H9 (cell line): ENCODE measurements around the gene S100B. TPM values are rescaled to one million over a fixed set of nuclear protein-coding genes. Genes with fewer than 3 reads are reported as not detected.

Experiments used
- DNase-seq: peaks from one replicate; pipeline ENCODE4 v3.0.0-alpha.2; 2017
- H2AFZ ChIP-seq: one replicate; pipeline ENCODE4 v1.6.1; 2013; ENCODE audit warnings: mild to moderate bottlenecking, low read length, control low read depth, moderate library complexity
- H2AK5ac ChIP-seq: 2 replicates; pipeline ENCODE4 v1.6.1; 2013; ENCODE audit warnings: low read length, control low read depth, mixed read lengths; ENCODE audit not compliant: insufficient read length
- H2BK120ac ChIP-seq: one replicate; pipeline ENCODE4 v1.6.1; 2013; ENCODE audit warnings: low read depth, mild to moderate bottlenecking, low read length, control low read depth, inconsistent platforms; ENCODE audit not compliant: poor library complexity, severe bottlenecking
- H2BK12ac ChIP-seq: 2 replicates; pipeline ENCODE4 v1.6.1; 2013; ENCODE audit warnings: low read length, control low read depth, mixed read lengths, low read depth; ENCODE audit not compliant: insufficient read length
- H2BK15ac ChIP-seq: 2 replicates; pipeline ENCODE4 v1.6.1; 2013; ENCODE audit warnings: low read depth, low read length, control low read depth
- H2BK20ac ChIP-seq: one replicate; pipeline ENCODE4 v1.6.1; 2013; ENCODE audit warnings: low read depth, mild to moderate bottlenecking, low read length, control low read depth, inconsistent platforms; ENCODE audit not compliant: poor library complexity, severe bottlenecking
- H2BK5ac ChIP-seq: 2 replicates; pipeline ENCODE4 v1.6.1; 2013; ENCODE audit warnings: low read length, control low read depth, mixed read lengths; ENCODE audit not compliant: insufficient read length
- H3K14ac ChIP-seq: 2 replicates; pipeline ENCODE4 v1.6.1; 2013; ENCODE audit warnings: low read length, control low read depth; ENCODE audit not compliant: insufficient read depth
- H3K18ac ChIP-seq: 2 replicates; pipeline ENCODE4 v1.6.1; 2013; ENCODE audit warnings: low read depth, mild to moderate bottlenecking, mixed read lengths, low read length, control low read depth; ENCODE audit not compliant: insufficient read length
- H3K23ac ChIP-seq: 2 replicates; pipeline ENCODE4 v1.6.1; 2013; ENCODE audit warnings: low read length, control low read depth, mixed read lengths, low read depth; ENCODE audit not compliant: insufficient read length
- H3K23me2 ChIP-seq: 2 replicates; pipeline ENCODE4 v1.6.1; 2013; ENCODE audit warnings: low read depth, mild to moderate bottlenecking, mixed read lengths, low read length, control low read depth; ENCODE audit not compliant: insufficient read length, poor library complexity, severe bottlenecking
- H3K27ac ChIP-seq: 2 replicates; pipeline ENCODE4 v1.5.1; 2013; ENCODE audit warnings: low read length, control low read depth, mixed read lengths, low read depth; ENCODE audit not compliant: insufficient read length
- H3K27me3 ChIP-seq: 2 replicates; pipeline ENCODE4 v1.6.1; 2013; ENCODE audit warnings: low read length, control low read depth, inconsistent platforms; ENCODE audit not compliant: insufficient read depth
- H3K4ac ChIP-seq: 2 replicates; pipeline ENCODE4 v1.6.1; 2013; ENCODE audit warnings: low read depth, mild to moderate bottlenecking, control low read depth, inconsistent platforms, low read length, moderate library complexity
- H3K4me1 ChIP-seq: 2 replicates; pipeline ENCODE4 v1.6.1; 2013; ENCODE audit warnings: low read length, control low read depth, inconsistent platforms; ENCODE audit not compliant: insufficient read depth
- H3K4me2 ChIP-seq: 2 replicates; pipeline ENCODE4 v1.6.1; 2013; ENCODE audit warnings: low read length, control low read depth, mixed read lengths; ENCODE audit not compliant: insufficient read length, insufficient read depth
- H3K56ac ChIP-seq: 2 replicates; pipeline ENCODE4 v1.6.1; 2013; ENCODE audit warnings: low read depth, mild to moderate bottlenecking, mixed read lengths, low read length, control low read depth; ENCODE audit not compliant: insufficient read length
- H3K79me1 ChIP-seq: 2 replicates; pipeline ENCODE4 v1.6.1; 2013; ENCODE audit warnings: low read depth, mild to moderate bottlenecking, moderate library complexity, low read length, control low read depth, inconsistent platforms; ENCODE audit not compliant: insufficient read depth, poor library complexity, severe bottlenecking
- H3K79me2 ChIP-seq: 2 replicates; pipeline ENCODE4 v1.6.1; 2013; ENCODE audit warnings: low read length, control low read depth, inconsistent platforms; ENCODE audit not compliant: insufficient read depth
- H3K9ac ChIP-seq: 2 replicates; pipeline ENCODE4 v1.6.1; 2013; ENCODE audit warnings: low read length, control low read depth, mixed read lengths; ENCODE audit not compliant: insufficient read length; ENCODE audit errors: extremely low read depth
- H3K9me3 ChIP-seq: one replicate; pipeline ENCODE4 v1.6.1; 2013; ENCODE audit warnings: low read depth, low read length, inconsistent platforms; ENCODE audit not compliant: control insufficient read depth
- H3T11ph ChIP-seq: one replicate; pipeline ENCODE4 v1.6.1; 2013; ENCODE audit warnings: mild to moderate bottlenecking, low read length, control low read depth, inconsistent platforms
- H4K20me1 ChIP-seq: one replicate; pipeline ENCODE4 v1.6.1; 2013; ENCODE audit not compliant: control insufficient read depth, insufficient read length, insufficient read depth
- H4K5ac ChIP-seq: 2 replicates; pipeline ENCODE4 v1.6.1; 2013; ENCODE audit warnings: low read depth, mild to moderate bottlenecking, mixed read lengths, low read length, control low read depth; ENCODE audit not compliant: insufficient read length
- H4K8ac ChIP-seq: replicated peaks from 2 replicates; pipeline ENCODE4 v1.6.1; 2013; ENCODE audit warnings: low read length, control low read depth, mixed read lengths, low read depth; ENCODE audit not compliant: insufficient read length
- H4K91ac ChIP-seq: 2 replicates; pipeline ENCODE4 v1.6.1; 2013; ENCODE audit warnings: low read depth, mild to moderate bottlenecking, moderate library complexity, mixed read lengths, low read length, control low read depth; ENCODE audit not compliant: insufficient read length
- H3K27ac Mint-ChIP-seq, 3 experiments: 2 replicates in 2 of 3; 3 replicates in 1 of 3; pipeline ENCODE4 v1.8.0; 2020 to 2021; ENCODE audit warnings: mixed read lengths in 3 of 3, mild to moderate bottlenecking in 1 of 3, moderate library complexity in 1 of 3
- H3K27me3 Mint-ChIP-seq: 2 replicates; pipeline ENCODE4 v1.8.0; 2021; ENCODE audit warnings: low read depth, mild to moderate bottlenecking, moderate library complexity, mixed read lengths
- H3K36me3 Mint-ChIP-seq, 3 experiments: 2 replicates in 2 of 3; 3 replicates in 1 of 3; pipeline ENCODE4 v1.8.0; 2020 to 2021; ENCODE audit warnings: low read depth in 3 of 3, mixed read lengths in 3 of 3; ENCODE audit not compliant: insufficient read depth in 1 of 3
- H3K4me1 Mint-ChIP-seq, 2 experiments: 2 replicates each; pipeline ENCODE4 v1.8.0; 2020; ENCODE audit warnings: mixed read lengths in 2 of 2
- H3K4me3 Mint-ChIP-seq, 2 experiments: 2 replicates in 1 of 2; 3 replicates in 1 of 2; pipeline ENCODE4 v1.8.0; 2020 to 2021; ENCODE audit warnings: mild to moderate bottlenecking in 2 of 2, mixed read lengths in 2 of 2, moderate library complexity in 1 of 2
- H3K9me3 Mint-ChIP-seq, 2 experiments: 2 replicates in 1 of 2; 3 replicates in 1 of 2; pipeline ENCODE4 v1.8.0; 2020; ENCODE audit warnings: mild to moderate bottlenecking in 2 of 2, mixed read lengths in 2 of 2, moderate library complexity in 1 of 2
- WGBS: extraction: QIAGEN DNeasy Blood & Tissue Kit; methylation state at CpG from one replicate; pipeline ENCODE4 v1.1.7; 2013; ENCODE audit warnings: missing lambda C conversion rate, low lambda C conversion rate, mixed read lengths; ENCODE audit not compliant: insufficient read length; ENCODE audit errors: extremely low coverage; 5-methylcytosine and 5-hydroxymethylcytosine counted together
- total RNA-seq: library from RNA; stranded (reverse); gene quantifications from 2 replicates; pipeline ENCODE4 v1.2.1, GENCODE V29; 2021
- TF ChIP-seq, protein P1 (sequence below): fragments of 200-600 bp; sonication (generic); conservative IDR thresholded peaks from 3 replicates; pipeline ENCODE4 v1.8.0; 2021; ENCODE audit warnings: antibody characterized with exemption, mild to moderate bottlenecking

S100B gene
- total RNA-seq, 1 experiment from 2014 or later: 0.26 TPM

DNA sequence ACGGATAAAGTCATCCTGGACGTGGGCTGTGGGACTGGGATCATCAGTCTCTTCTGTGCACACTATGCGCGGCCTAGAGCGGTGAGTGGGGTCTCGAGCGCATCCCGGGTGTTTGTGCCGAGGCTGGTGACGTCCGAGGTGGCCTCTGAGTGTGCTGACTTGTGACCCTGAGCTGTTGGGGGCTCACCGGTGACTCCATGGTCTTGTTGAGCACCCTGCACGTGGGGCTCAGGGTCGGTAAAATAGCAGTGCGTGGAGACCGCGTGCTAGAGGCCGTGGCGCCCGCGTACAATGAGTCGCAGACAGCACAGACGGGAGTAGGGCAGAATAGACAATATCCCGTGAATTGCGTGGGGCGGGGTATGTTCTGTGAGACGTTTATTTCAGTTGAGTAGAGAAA lies 43.7 kb upstream of the S100B start:
- no peak overlapping the region for H4K8ac ChIP-seq
- no peak overlapping the region for H3K27ac ChIP-seq
- H4K91ac ChIP-seq: no peak overlapping the region
- no peak overlapping the region for H2BK12ac ChIP-seq
- no peak overlapping the region for H2AFZ ChIP-seq
- H3K18ac ChIP-seq: no peak overlapping the region
- no peaks in the 10 kb centered on the region for H3K23me2 ChIP-seq
- Mint-ChIP-seq H3K4me1 (no peaks in the 10 kb centered on the region), H3K9me3 (no peaks in the 10 kb centered on the region), H3K4me3 (no peak overlapping the region), H3K27ac (no peak overlapping the region), H3K36me3 (peaks cover 53 to 87% (median 83%) of the 10 kb centered on the region in 3 experiments; a peak in 6 of 7 replicates), H3K27me3 (no peaks in the 10 kb centered on the region)
- no peak overlapping the region for H3K9ac ChIP-seq
- no peak overlapping the region for H2AK5ac ChIP-seq
- no peak overlapping the region for H2BK5ac ChIP-seq
- no peaks in the 10 kb centered on the region for H3K79me2 ChIP-seq
- DNase-seq: no peak
- no peaks in the 10 kb centered on the region for H3K79me1 ChIP-seq
- no peak overlapping the region for H3K4ac ChIP-seq
- no peak overlapping the region for H2BK20ac ChIP-seq
- H4K5ac ChIP-seq: no peak overlapping the region
- TF ChIP-seq, protein P1, sequence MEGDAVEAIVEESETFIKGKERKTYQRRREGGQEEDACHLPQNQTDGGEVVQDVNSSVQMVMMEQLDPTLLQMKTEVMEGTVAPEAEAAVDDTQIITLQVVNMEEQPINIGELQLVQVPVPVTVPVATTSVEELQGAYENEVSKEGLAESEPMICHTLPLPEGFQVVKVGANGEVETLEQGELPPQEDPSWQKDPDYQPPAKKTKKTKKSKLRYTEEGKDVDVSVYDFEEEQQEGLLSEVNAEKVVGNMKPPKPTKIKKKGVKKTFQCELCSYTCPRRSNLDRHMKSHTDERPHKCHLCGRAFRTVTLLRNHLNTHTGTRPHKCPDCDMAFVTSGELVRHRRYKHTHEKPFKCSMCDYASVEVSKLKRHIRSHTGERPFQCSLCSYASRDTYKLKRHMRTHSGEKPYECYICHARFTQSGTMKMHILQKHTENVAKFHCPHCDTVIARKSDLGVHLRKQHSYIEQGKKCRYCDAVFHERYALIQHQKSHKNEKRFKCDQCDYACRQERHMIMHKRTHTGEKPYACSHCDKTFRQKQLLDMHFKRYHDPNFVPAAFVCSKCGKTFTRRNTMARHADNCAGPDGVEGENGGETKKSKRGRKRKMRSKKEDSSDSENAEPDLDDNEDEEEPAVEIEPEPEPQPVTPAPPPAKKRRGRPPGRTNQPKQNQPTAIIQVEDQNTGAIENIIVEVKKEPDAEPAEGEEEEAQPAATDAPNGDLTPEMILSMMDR: no peak
- H4K20me1 ChIP-seq: no peaks in the 10 kb centered on the region
- H3K4me1 ChIP-seq: no peaks in the 10 kb centered on the region
- no peak overlapping the region for H2BK15ac ChIP-seq
- H3K56ac ChIP-seq: no peak overlapping the region
- no CpG with 5 or more reads among the region's 27 CpGs for WGBS
- no peaks in the 10 kb centered on the region for H3K9me3 ChIP-seq
- H3K4me2 ChIP-seq: no peak overlapping the region
- no peaks in the 10 kb centered on the region for H3K27me3 ChIP-seq
- H3K14ac ChIP-seq: no peak overlapping the region
- H3T11ph ChIP-seq: no peak overlapping the region
- no peak overlapping the region for H3K23ac ChIP-seq
- no peak overlapping the region for H2BK120ac ChIP-seq
